Vagina (tissue), 2 donors: ENCODE measurements around the gene APPBP2.

Source experiments
- CTCF ChIP-seq, 3 experiments: fragments of 450-650 bp in 2 of 3; fragments of 200-600 bp in 1 of 3; sonication (generic) in 1 of 3; IDR thresholded peaks; one replicate each; pipeline ENCODE4 v1.5.1; 2017 to 2019; ENCODE audit warnings: antibody characterized with exemption in 3 of 3, mild to moderate bottlenecking in 2 of 3, moderate library complexity in 2 of 3
- POLR2AphosphoS5 ChIP-seq, 2 donors: sonication (generic); formaldehyde crosslinking; IDR thresholded peaks; one replicate each; pipeline ENCODE4 v1.9.0; 2017; ENCODE audit warnings: antibody characterized with exemption in 2 of 2, mild to moderate bottlenecking in 2 of 2, low read depth in 1 of 2; ENCODE audit not compliant: insufficient read depth in 1 of 2

GRCh38 chr17:60410001-60410400 is 116.0 kb downstream of the APPBP2 start:
- no peak for TF ChIP-seq POLR2AphosphoS5 (IDR thresholded peaks at IDR 0.05; ENCODE audit: insufficient read depth in 1 of 2, low read depth in 1 of 2)
- no peak for TF ChIP-seq CTCF (IDR thresholded peaks at IDR 0.05)
